ENCODE measurements around the gene LIMS2.

The LIMS2 gene

DNA sequence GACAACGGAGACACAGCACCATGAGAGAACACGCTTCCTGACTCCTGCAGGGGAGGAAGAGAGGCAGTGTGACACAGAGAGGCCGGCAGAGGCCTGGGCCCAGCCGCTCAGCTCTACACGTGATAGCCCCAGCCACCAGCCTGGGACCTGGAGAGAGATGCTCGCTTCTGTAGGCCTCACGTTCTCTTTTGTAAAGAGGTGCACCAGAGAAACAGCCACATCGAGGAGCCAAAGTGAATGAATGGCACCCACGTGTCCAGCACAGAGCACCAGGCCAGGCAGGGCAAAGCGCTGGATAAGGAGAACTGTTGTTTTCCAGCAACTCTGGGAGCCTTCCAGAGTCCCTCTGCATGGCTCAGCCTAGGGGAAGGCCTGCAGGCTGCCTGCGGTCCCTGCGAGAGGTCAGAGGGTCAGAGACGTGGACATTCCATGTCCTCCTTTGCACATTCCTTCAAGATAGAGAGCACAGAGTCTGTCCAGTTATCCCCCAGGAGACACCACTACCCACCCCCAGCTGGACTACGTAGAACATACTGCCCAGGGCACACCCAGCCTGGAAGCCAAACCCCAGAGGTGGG is 14.2 kb downstream of the LIMS2 start:
- no peak overlapping the region for H3K27ac ChIP-seq
- TF ChIP-seq ZFX (IDR thresholded peaks at IDR 0.05) = no peak
- TF ChIP-seq, protein P1, sequence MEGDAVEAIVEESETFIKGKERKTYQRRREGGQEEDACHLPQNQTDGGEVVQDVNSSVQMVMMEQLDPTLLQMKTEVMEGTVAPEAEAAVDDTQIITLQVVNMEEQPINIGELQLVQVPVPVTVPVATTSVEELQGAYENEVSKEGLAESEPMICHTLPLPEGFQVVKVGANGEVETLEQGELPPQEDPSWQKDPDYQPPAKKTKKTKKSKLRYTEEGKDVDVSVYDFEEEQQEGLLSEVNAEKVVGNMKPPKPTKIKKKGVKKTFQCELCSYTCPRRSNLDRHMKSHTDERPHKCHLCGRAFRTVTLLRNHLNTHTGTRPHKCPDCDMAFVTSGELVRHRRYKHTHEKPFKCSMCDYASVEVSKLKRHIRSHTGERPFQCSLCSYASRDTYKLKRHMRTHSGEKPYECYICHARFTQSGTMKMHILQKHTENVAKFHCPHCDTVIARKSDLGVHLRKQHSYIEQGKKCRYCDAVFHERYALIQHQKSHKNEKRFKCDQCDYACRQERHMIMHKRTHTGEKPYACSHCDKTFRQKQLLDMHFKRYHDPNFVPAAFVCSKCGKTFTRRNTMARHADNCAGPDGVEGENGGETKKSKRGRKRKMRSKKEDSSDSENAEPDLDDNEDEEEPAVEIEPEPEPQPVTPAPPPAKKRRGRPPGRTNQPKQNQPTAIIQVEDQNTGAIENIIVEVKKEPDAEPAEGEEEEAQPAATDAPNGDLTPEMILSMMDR (conservative IDR thresholded peaks at IDR 0.05) = no peak

DNA sequence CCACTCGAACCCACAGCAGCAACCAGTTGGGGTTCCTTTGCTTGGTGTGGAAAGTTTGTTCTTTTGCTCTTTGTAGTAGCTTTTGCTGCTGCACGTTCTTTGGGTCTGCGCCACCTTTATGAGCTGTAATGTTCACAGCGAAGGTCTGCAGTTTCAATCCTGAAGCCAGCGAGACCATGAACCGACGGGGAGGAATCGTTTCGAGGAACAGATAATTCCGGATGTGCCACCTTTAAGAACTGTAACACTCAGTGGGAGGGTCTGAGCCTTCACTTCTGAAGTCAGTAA is 15.1 kb downstream of the LIMS2 start:
- TF ChIP-seq, protein P1 (conservative IDR thresholded peaks at IDR 0.05) = no peak
- no peak for TF ChIP-seq ZFX (IDR thresholded peaks at IDR 0.05)
- H3K27ac ChIP-seq = no peak overlapping the region

DNA sequence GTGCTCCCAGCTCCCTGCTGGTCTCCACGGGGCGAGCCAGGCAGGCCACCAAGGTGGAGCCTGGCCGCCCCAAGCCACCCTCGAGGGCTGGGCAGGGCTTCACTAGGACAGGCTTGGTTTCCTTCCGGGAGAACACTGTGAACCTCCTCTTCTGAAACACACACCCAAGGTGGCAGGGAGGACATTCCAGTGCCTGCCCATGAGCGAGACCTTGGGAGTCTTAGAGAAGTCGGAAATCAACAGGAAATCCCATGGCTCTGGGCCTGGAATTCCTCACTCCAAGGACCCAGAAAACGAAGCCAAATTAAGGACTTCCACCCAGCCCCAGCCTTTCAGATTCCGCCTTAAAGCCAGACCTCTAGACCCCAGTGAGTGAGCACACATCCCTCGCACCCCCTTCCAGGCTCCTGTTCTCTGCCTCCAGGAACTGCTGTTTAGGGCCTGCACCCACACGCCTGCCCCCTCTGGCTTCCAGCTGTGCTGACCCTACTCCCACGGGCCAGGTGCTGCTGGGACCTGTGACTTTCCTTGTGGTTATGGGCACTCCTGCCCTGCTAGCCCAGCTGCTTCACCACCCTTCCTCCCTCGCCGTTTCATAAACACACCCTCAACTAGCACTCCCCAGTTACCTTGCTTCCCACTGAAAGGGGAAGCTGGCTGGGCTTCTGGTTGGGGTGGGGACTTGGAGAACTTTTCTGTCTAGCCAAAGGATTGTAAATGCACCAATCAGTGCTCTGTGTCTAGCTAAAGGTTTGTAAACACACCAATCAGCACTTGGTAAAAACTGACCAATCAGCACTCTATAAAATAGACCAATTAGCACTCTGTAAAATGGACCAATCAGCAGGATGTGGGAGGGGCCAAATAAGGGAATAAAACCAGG is 15.7 kb downstream of the LIMS2 start:
- no peak overlapping the region for H3K27ac ChIP-seq
- no peak for TF ChIP-seq ZFX (IDR thresholded peaks at IDR 0.05)
- TF ChIP-seq, protein P1 (conservative IDR thresholded peaks at IDR 0.05) = no peak

GRCh38 chr2:127658641-127659407 is 16.5 kb downstream of the LIMS2 start:
- TF ChIP-seq, protein P1 (conservative IDR thresholded peaks at IDR 0.05) = no peak
- TF ChIP-seq ZFX (IDR thresholded peaks at IDR 0.05) = no peak
- no peak overlapping the region for H3K27ac ChIP-seq

- no peak overlapping the region for H3K27ac ChIP-seq
- TF ChIP-seq, protein P1 (conservative IDR thresholded peaks at IDR 0.05) = no peak
- no peak for TF ChIP-seq ZFX (IDR thresholded peaks at IDR 0.05)
Observed at GRCh38 chr2:127658146-127658545, 17.2 kb downstream of the LIMS2 start.

GRCh38 chr2:127657232-127657595 is 18.1 kb downstream of the LIMS2 start:
- TF ChIP-seq, protein P1 (conservative IDR thresholded peaks at IDR 0.05) = no peak
- no peak for TF ChIP-seq ZFX (IDR thresholded peaks at IDR 0.05)
- H3K27ac ChIP-seq = no peak overlapping the region
